DOHH2 (cell line): Measurements from ENCODE around the gene ATL2.

Source experiments
- H3F3A ChIP-seq: fragments of 200-600 bp; sonication (generic), shearing (Covaris generic); 2 replicates; pipeline ENCODE4 v1.6.0; 2016; ENCODE audit warnings: antibody characterized with exemption, mild to moderate bottlenecking; ENCODE audit not compliant: control insufficient read depth, insufficient read depth
- H3K27ac ChIP-seq: fragments of 200-600 bp; sonication (generic); 2 replicates; pipeline ENCODE4 v1.5.1; 2014; ENCODE audit warnings: low read depth, mild to moderate bottlenecking, low read length, moderate library complexity
- H3K27me3 ChIP-seq: fragments of 200-600 bp; sonication (generic); 2 replicates; pipeline ENCODE4 v1.6.1; 2014; ENCODE audit warnings: mild to moderate bottlenecking, low read length, mixed read lengths; ENCODE audit not compliant: control insufficient read depth
- H3K36me3 ChIP-seq: fragments of 200-600 bp; sonication (generic); 2 replicates; pipeline ENCODE4 v1.6.1; 2014; ENCODE audit warnings: mild to moderate bottlenecking, low read length, moderate library complexity, mixed read lengths; ENCODE audit not compliant: control insufficient read depth
- H3K4me1 ChIP-seq: fragments of 200-600 bp; sonication (generic); 2 replicates; pipeline ENCODE4 v1.6.1; 2014; ENCODE audit warnings: mild to moderate bottlenecking, low read length, mixed read lengths; ENCODE audit not compliant: control insufficient read depth
- H3K4me2 ChIP-seq: fragments of 200-600 bp; sonication (generic); 2 replicates; pipeline ENCODE4 v1.6.0; 2014; ENCODE audit warnings: mild to moderate bottlenecking, low read length, moderate library complexity
- H3K4me3 ChIP-seq: fragments of 200-600 bp; sonication (generic); 2 replicates; pipeline ENCODE4 v1.5.1; 2014; ENCODE audit warnings: mild to moderate bottlenecking, low read length, mixed read lengths
- H3K79me2 ChIP-seq: fragments of 200-600 bp; sonication (generic); 2 replicates; pipeline ENCODE4 v1.6.1; 2014; ENCODE audit warnings: mild to moderate bottlenecking, low read length, mixed read lengths; ENCODE audit not compliant: control insufficient read depth
- H3K9me2 ChIP-seq: fragments of 200-600 bp; sonication (generic); replicated peaks from 2 replicates; pipeline ENCODE4 v1.6.1; 2014; ENCODE audit warnings: mild to moderate bottlenecking, low read length, mixed read lengths; ENCODE audit not compliant: control insufficient read depth
- H3K9me3 ChIP-seq: fragments of 200-600 bp; sonication (generic); 2 replicates; pipeline ENCODE4 v1.6.1; 2014; ENCODE audit warnings: antibody characterized with exemption, low read length, mixed read lengths; ENCODE audit not compliant: control insufficient read depth, insufficient read depth
- H4K20me1 ChIP-seq: fragments of 200-600 bp; sonication (generic); 2 replicates; pipeline ENCODE4 v1.6.0; 2014; ENCODE audit warnings: low read depth, mild to moderate bottlenecking, antibody characterized with exemption, low read length, moderate library complexity; ENCODE audit not compliant: control insufficient read depth, insufficient read depth
- EZH2phosphoT487 ChIP-seq: fragments of 200-600 bp; sonication (generic); IDR thresholded peaks from 2 replicates; pipeline ENCODE4 v1.6.1; 2017; ENCODE audit warnings: borderline replicate concordance, mild to moderate bottlenecking, antibody characterized with exemption, low read length, moderate library complexity, mixed read lengths
- TF ChIP-seq, protein P1 (sequence below): fragments of 200-600 bp; sonication (generic); IDR thresholded peaks from one replicate; pipeline ENCODE4 v1.5.1; 2014; ENCODE audit warnings: antibody characterized with exemption, mild to moderate bottlenecking, low read depth, low read length; ENCODE audit not compliant: poor library complexity, severe bottlenecking

The ATL2 gene

DNA sequence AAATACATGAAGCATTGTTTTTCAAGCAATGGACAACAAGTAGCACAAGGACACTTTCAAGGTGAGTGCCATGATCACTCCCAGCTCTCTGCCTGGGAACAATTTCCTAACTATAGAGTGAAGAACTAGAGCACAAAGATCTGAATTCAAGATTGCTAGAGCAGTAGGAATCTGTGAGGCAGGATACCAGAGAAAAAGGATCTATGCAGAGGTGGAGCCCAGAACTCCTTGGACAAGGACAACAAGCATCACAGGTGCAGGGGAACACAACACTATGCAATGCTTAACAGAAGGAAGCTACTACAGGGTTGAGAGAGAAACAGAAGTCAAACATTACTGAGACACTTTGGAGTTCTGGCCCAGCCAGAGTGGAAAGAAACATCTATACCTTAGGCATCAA lies 24.7 kb downstream of the ATL2 start:
- H3K9me2 ChIP-seq: no peaks in the 10 kb centered on the region
- H3F3A ChIP-seq: no peaks in the 10 kb centered on the region
- H3K27me3 ChIP-seq: no peaks in the 10 kb centered on the region
- peaks cover 35% of the 10 kb centered on the region for H3K36me3 ChIP-seq
- no peak overlapping the region for H3K27ac ChIP-seq
- H3K9me3 ChIP-seq: no peaks in the 10 kb centered on the region
- no peak for TF ChIP-seq EZH2phosphoT487
- TF ChIP-seq, protein P1, sequence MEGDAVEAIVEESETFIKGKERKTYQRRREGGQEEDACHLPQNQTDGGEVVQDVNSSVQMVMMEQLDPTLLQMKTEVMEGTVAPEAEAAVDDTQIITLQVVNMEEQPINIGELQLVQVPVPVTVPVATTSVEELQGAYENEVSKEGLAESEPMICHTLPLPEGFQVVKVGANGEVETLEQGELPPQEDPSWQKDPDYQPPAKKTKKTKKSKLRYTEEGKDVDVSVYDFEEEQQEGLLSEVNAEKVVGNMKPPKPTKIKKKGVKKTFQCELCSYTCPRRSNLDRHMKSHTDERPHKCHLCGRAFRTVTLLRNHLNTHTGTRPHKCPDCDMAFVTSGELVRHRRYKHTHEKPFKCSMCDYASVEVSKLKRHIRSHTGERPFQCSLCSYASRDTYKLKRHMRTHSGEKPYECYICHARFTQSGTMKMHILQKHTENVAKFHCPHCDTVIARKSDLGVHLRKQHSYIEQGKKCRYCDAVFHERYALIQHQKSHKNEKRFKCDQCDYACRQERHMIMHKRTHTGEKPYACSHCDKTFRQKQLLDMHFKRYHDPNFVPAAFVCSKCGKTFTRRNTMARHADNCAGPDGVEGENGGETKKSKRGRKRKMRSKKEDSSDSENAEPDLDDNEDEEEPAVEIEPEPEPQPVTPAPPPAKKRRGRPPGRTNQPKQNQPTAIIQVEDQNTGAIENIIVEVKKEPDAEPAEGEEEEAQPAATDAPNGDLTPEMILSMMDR: no peak
- H3K4me2 ChIP-seq: no peak overlapping the region
- H3K4me1 ChIP-seq: no peaks in the 10 kb centered on the region
- H4K20me1 ChIP-seq: peaks cover 4% of the 10 kb centered on the region
- H3K79me2 ChIP-seq: peaks cover 89% of the 10 kb centered on the region
- H3K4me3 ChIP-seq: no peak overlapping the region

DNA sequence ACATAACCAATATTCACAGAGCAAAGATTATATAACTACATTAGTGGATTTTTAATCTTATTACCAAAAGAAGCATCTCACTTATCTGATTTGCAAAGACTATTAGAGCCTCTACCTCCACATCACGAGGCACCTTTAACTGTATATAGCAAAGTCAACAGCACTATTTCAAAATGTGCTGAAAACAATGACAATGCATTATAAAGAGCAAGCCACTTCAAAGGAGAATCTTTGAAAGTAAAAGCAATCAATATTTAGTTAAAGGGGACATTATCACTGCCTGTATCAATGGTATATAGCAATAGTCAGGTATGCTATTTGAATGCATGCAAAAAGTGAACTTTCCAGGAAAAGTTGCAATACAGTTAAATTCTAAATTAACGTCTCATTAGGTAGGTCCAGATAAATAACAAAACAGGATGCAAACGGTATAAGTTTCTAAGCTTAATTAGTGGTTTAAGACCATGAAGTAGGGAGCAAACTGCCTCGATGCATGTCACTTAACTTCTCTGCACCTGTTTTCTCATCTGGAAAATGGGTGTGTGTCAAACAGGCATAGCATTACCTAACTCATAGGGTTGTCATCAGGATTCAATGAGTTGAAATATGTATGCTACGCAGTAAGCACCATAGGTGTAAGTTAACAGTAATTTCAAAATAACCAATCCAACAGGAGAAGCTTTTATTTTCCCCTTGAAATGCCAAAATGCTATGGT lies 31.6 kb downstream of the ATL2 start:
- Histone ChIP-seq H3K4me3 (no peak overlapping the region), H3K27ac (no peak overlapping the region)
- TF ChIP-seq, protein P1: no peak
- no peak for TF ChIP-seq EZH2phosphoT487

DNA sequence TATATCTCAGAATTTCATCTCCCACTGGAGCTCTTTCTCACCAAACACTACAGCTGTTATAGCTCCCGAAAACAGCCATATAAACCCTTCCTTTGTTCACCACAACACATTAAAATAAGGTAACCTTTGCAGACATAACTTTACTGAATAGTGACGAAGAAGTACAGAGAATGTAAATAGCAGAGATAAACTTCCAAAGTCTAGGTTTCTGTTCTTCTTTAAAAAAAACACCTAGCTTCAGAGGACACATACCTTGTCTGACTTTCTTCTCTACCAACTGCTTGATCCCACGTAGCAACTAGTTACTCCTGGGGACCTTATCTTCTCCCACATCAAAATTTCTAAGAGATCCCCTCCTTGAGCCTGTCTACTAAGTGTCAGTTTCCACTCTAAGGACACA lies 32.3 kb downstream of the ATL2 start:
- Histone ChIP-seq H3F3A (no peaks in the 10 kb centered on the region), H3K27ac (no peak overlapping the region), H3K4me3 (no peak overlapping the region), H3K9me2 (no peaks in the 10 kb centered on the region), H3K4me1 (no peaks in the 10 kb centered on the region), H3K36me3 (peaks cover 68% of the 10 kb centered on the region), H3K79me2 (peaks cover 77% of the 10 kb centered on the region), H3K9me3 (no peaks in the 10 kb centered on the region), H3K4me2 (no peak overlapping the region), H3K27me3 (no peaks in the 10 kb centered on the region), H4K20me1 (peaks cover 16% of the 10 kb centered on the region)
- TF ChIP-seq, protein P1: no peak
- TF ChIP-seq EZH2phosphoT487: no peak

More for the DNA sequence above, 31.6 kb downstream of the ATL2 start:
- Histone ChIP-seq H3K4me1 (no peaks in the 10 kb centered on the region), H3K27me3 (no peaks in the 10 kb centered on the region), H3F3A (no peaks in the 10 kb centered on the region), H3K9me2 (no peaks in the 10 kb centered on the region), H3K4me2 (no peak overlapping the region), H3K79me2 (peaks cover 80% of the 10 kb centered on the region), H3K36me3 (peaks cover 67% of the 10 kb centered on the region), H4K20me1 (peaks cover 16% of the 10 kb centered on the region), H3K9me3 (no peaks in the 10 kb centered on the region)
